ENCODE measurements around the gene SLC2A5.

DNA sequence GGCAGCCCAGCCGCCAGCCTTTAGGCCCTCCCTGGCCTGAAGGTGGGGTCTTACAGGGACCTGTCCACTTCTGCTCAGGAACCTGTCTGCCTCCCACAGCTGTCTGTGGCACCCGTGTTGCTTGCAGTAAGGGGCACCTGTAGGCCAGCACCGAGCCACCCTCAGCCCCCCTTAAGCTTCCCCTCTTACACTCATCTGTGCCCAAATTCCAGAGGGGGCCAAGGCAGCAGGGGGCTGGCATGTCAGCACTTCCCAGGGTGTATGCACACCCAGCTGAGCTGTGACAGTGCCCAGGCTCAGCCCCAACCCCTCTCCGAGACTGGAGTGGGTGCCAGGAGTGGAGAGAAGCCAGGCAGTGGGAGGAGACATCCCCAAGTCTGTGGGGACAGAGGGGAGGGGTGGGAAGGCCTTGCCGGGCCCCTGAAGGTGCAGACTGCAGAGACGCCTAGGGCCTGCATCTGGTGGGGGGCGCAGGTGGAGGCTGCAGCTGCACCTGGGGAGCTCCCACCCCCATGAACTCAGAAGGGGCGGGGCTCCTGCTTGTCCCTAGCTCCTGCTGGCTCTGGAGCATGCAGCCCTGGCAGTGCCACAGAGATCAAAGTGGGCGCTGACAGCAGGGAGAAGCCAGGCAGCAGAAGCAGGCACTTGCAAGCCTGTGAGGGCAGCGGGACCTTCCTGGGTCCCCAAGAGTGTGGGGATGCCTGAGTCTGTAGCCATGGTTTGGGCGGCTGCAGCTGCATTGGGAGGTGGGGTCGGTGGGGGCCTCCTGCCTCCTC is 37.8 kb downstream of the SLC2A5 start:
- TF ChIP-seq POLR2A (IDR thresholded peaks at IDR 0.05) (no peak), EP300 (IDR thresholded peaks at IDR 0.05) (no peak), POLR2AphosphoS5 (IDR thresholded peaks at IDR 0.05) (no peak)

All from sigmoid colon (tissue), 4 donors.